Endothelial cell of umbilical vein (primary cell): Measurements from ENCODE around the gene LGALSL. TPM values are rescaled to one million over a fixed set of nuclear protein-coding genes. Genes with fewer than 3 reads are reported as not detected.

Experiments used
- BruUV-seq: library from RNA; stranded (reverse); fragments of 400-500 nt; replicated peaks from 2 replicates; lab custom pipeline; 2021; lab: Mats Ljungman, UMichigan
- CTCF ChIA-PET: fragments of 300-600, 350-600 bp; sonication (Branson Sonifier 250); formaldehyde crosslinking; loops from one replicate; lab custom pipeline; 2021; ENCODE audit warnings: antibody characterized with exemption, inconsistent platforms; lab: Charles Lee
- POLR2A ChIA-PET: fragments of 300-600, 350-600 bp; sonication (Branson Sonifier 250); formaldehyde crosslinking; loops from one replicate; lab custom pipeline; 2021; ENCODE audit warnings: antibody characterized with exemption, inconsistent platforms; lab: Charles Lee
- DNase-seq: peaks from one replicate; pipeline ENCODE4 v3.0.0-alpha.2; 2011; ENCODE audit warnings: low read depth, low spot score
- FAIRE-seq: peaks from 2 replicates; lab custom pipeline; 2011; peaks lifted over from hg19 to GRCh38; lab: Jason Lieb, UNC
- H2AFZ ChIP-seq: 2 replicates; pipeline ENCODE4 v1.6.0; 2012; ENCODE audit warnings: low read depth, low read length, control low read depth, inconsistent platforms
- H3K27ac ChIP-seq: 2 replicates; pipeline ENCODE4 v1.5.1; 2011; ENCODE audit warnings: low read depth, mild to moderate bottlenecking, control low read depth, low read length, moderate library complexity; ENCODE audit not compliant: insufficient read depth
- H3K27me3 ChIP-seq, 2 experiments: 2 replicates each; pipeline versions ENCODE4 v1.6.0 to v1.6.1; 2011; ENCODE audit warnings: low read length in 2 of 2, mixed read lengths in 1 of 2; ENCODE audit not compliant: control insufficient read depth in 2 of 2, insufficient read depth in 2 of 2
- H3K36me3 ChIP-seq, 2 experiments: 2 replicates in 1 of 2; 3 replicates in 1 of 2; pipeline ENCODE4 v1.5.1; 2011; ENCODE audit warnings: low read length in 2 of 2, mild to moderate bottlenecking in 1 of 2, moderate library complexity in 1 of 2; ENCODE audit not compliant: control insufficient read depth in 2 of 2, insufficient read depth in 2 of 2; ENCODE audit errors: extremely low read depth in 1 of 2
- H3K4me1 ChIP-seq: 3 replicates; pipeline ENCODE4 v1.5.1; 2011; ENCODE audit warnings: mild to moderate bottlenecking, low read length; ENCODE audit not compliant: control insufficient read depth, insufficient read depth; ENCODE audit errors: extremely low read depth
- H3K4me2 ChIP-seq: 2 replicates; pipeline ENCODE4 v1.6.1; 2011; ENCODE audit warnings: low read length, control low read depth, mixed read lengths; ENCODE audit not compliant: insufficient read depth
- H3K4me3 ChIP-seq, 3 experiments: fragments of 200-600 bp in 1 of 3; sonication (generic), shearing (Covaris generic) in 1 of 3; replicated peaks in 1 of 3; 2 replicates each; pipeline ENCODE4 v1.5.1; 2011 to 2016; ENCODE audit warnings: control low read depth in 3 of 3, low read length in 3 of 3, mild to moderate bottlenecking in 2 of 3, inconsistent platforms in 1 of 3, low read depth in 1 of 3, moderate library complexity in 1 of 3; ENCODE audit not compliant: insufficient read depth in 1 of 3
- H3K79me2 ChIP-seq: 2 replicates; pipeline ENCODE4 v1.6.0; 2012; ENCODE audit warnings: low read length, inconsistent platforms; ENCODE audit not compliant: control insufficient read depth, insufficient read depth
- H3K9ac ChIP-seq: replicated peaks from 2 replicates; pipeline ENCODE3; 2011; ENCODE audit warnings: low read length, control low read depth; ENCODE audit not compliant: insufficient read depth; ENCODE audit errors: extremely low read depth
- H3K9me1 ChIP-seq: replicated peaks from 3 replicates; pipeline ENCODE4 v1.6.0; 2011; ENCODE audit warnings: mild to moderate bottlenecking, low read length; ENCODE audit not compliant: control insufficient read depth, insufficient read depth; ENCODE audit errors: extremely low read depth
- H3K9me3 ChIP-seq: replicated peaks from 2 replicates; pipeline ENCODE4 v1.5.1; 2012; ENCODE audit warnings: low read length, inconsistent platforms; ENCODE audit not compliant: control insufficient read depth, insufficient read depth
- H4K20me1 ChIP-seq: replicated peaks from 2 replicates; pipeline ENCODE3; 2011; ENCODE audit warnings: mild to moderate bottlenecking, low read length; ENCODE audit not compliant: control insufficient read depth, insufficient read depth; ENCODE audit errors: extremely low read depth
- CTCF ChIP-seq, 2 donors: IDR thresholded peaks; 1 replicate in 1 of 2; 2 replicates in 1 of 2; pipeline ENCODE4 v1.5.1; 2011; ENCODE audit warnings: low read length in 2 of 2, mild to moderate bottlenecking in 2 of 2, moderate library complexity in 2 of 2, control low read depth in 1 of 2, inconsistent platforms in 1 of 2, low read depth in 1 of 2; ENCODE audit not compliant: insufficient read depth in 1 of 2; ENCODE audit errors: extremely low read depth in 1 of 2
- GATA2 ChIP-seq: IDR thresholded peaks from 2 replicates; pipeline ENCODE4 v1.7.0; 2011; ENCODE audit warnings: low read depth, mild to moderate bottlenecking, moderate library complexity, mixed read lengths, low read length; ENCODE audit not compliant: insufficient read length, insufficient read depth
- MAX ChIP-seq: IDR thresholded peaks from 2 replicates; pipeline ENCODE4 v1.6.1; 2011; ENCODE audit not compliant: insufficient read depth, insufficient read length
- MYC ChIP-seq: IDR thresholded peaks from one replicate; pipeline ENCODE4 v1.6.1; 2011; ENCODE audit warnings: mild to moderate bottlenecking, low read depth, low read length
- POLR2A ChIP-seq: IDR thresholded peaks from 2 replicates; pipeline ENCODE4 v1.6.1; 2012; ENCODE audit warnings: low read depth, mild to moderate bottlenecking, control low read depth, low read length
- POLR2AphosphoS5 ChIP-seq: IDR thresholded peaks from 2 replicates; pipeline ENCODE4 v1.6.1; 2012; ENCODE audit warnings: low read depth, mild to moderate bottlenecking, control low read depth, low read length, moderate library complexity; ENCODE audit not compliant: insufficient read depth
- dilution Hi-C: fragments of 300-500 bp; cut with MboI; formaldehyde crosslinking; loops from one replicate; pipeline ENCODE4 v1.15.0; 2019; ENCODE audit warnings: low sequenced_read_pairs; ENCODE audit not compliant: extremely low pct_ligation_motif_present
- intact Hi-C: fragments of 100-400 bp; cut with micrococcal nuclease; formaldehyde crosslinking; loops from one replicate; pipeline ENCODE4 v1.10.0; 2022
- polyA plus RNA-seq, 4 experiments: library from polyadenylated mRNA; depleted of rRNA in 3 of 4; stranded (reverse) in 3 of 4; unstranded in 1 of 4; fragments of >200 nt; gene quantifications; 2 replicates each; pipeline versions ENCODE4 v1.2.1 to v1.2.3, GENCODE V29; 2011 to 2012; ENCODE audit warnings: missing spikeins in 1 of 4
- total RNA-seq: library from RNA; stranded (reverse); gene quantifications from 2 replicates; pipeline ENCODE4 v1.2.3, GENCODE V29; 2021

The LGALSL gene
- total and polyA plus RNA-seq, 2 donors (not counting 3 experiments of a cell fraction or from before 2014, with no cell fraction given) = 2.3 to 2.6 TPM

GRCh38 chr2:64414736-64415435 is 39.1 kb upstream of the LGALSL start:
- H3K36me3 ChIP-seq = no peaks in the 10 kb centered on the region
- no TSS peak for BruUV-seq
- POLR2A ChIA-PET = no interaction called here
- dilution Hi-C loops (no loop called here), intact Hi-C loops (no loop called here)
- DNase-seq (no peak), FAIRE-seq (no peak)
- H3K4me2 ChIP-seq = no peak overlapping the region
- no peaks in the 10 kb centered on the region for H3K9me3 ChIP-seq
- no peaks in the 10 kb centered on the region for H4K20me1 ChIP-seq
- no peaks in the 10 kb centered on the region for H3K79me2 ChIP-seq
- H2AFZ ChIP-seq = no peak overlapping the region
- CTCF ChIA-PET = interaction anchor here (1.2 to 1.7 kb wide), 2 partner anchors 16 to 73 kb away, joined by 4 to 6 read pairs; no protein-coding TSS in a partner anchor
- H3K4me3 ChIP-seq = no peak overlapping the region
- no peak overlapping the region for H3K9ac ChIP-seq
- no peak overlapping the region for H3K27ac ChIP-seq
- H3K27me3 ChIP-seq = peaks cover 28 to 39% of the 10 kb centered on the region in 2 experiments
- no peaks in the 10 kb centered on the region for H3K9me1 ChIP-seq
- H3K4me1 ChIP-seq = no peaks in the 10 kb centered on the region
- no peak for TF ChIP-seq CTCF (IDR thresholded peaks at IDR 0.05; ENCODE audit: extremely low read depth in 1 of 2, insufficient read depth in 1 of 2, low read depth in 1 of 2, low read length in 2 of 2)

DNA sequence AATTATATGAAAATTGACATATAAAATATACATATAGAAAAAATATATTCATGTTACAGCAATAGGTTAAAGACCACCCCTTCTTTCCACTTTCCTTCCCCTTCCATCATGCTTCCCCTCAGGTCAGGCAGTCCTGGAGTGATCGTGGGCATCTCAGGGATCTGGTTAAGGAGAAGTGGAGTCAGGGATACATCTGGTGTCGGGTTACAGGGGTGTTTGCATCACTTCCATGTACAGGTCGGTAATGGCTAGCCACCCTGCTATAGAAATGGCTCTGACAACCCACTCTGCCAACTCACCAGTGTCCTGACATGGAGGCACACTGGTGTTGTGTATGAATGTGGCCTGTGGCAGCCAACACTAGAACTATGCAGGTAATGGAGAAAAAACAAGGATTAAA is 36.3 kb upstream of the LGALSL start:
- Histone ChIP-seq H4K20me1 (no peaks in the 10 kb centered on the region), H3K9me1 (no peaks in the 10 kb centered on the region), H3K36me3 (no peaks in the 10 kb centered on the region), H3K27me3 (peaks cover 8 to 13% of the 10 kb centered on the region in 2 experiments), H3K79me2 (no peaks in the 10 kb centered on the region), H3K4me1 (no peaks in the 10 kb centered on the region), H3K4me3 (no peak overlapping the region), H3K4me2 (no peak overlapping the region), H3K27ac (no peak overlapping the region), H2AFZ (no peak overlapping the region), H3K9me3 (no peaks in the 10 kb centered on the region), H3K9ac (no peak overlapping the region)
- BruUV-seq = no TSS peak
- CTCF ChIA-PET = interaction anchor here (2.6 kb wide), 1 partner anchor 14 kb away, joined by 8 read pairs; no protein-coding TSS in a partner anchor
- DNase-seq = no peak
- intact Hi-C loops (no loop called here), dilution Hi-C loops (no loop called here)
- POLR2A ChIA-PET = no interaction called here
- no peak for FAIRE-seq
- TF ChIP-seq MAX (no peak), GATA2 (no peak), MYC (no peak), POLR2A (no peak), CTCF (IDR thresholded peaks at IDR 0.05; ENCODE audit: extremely low read depth in 1 of 2, insufficient read depth in 1 of 2, low read depth in 1 of 2, low read length in 2 of 2) (no peak), POLR2AphosphoS5 (no peak)
